Heart left ventricle (tissue), 13 donors: ENCODE measurements around the gene ATL1.

ENCODE experiments used
- POLR2A ChIP-seq, 2 donors: fragments of 450-650 bp; IDR thresholded peaks; one replicate each; pipeline ENCODE4 v1.6.1; 2017; ENCODE audit warnings: antibody characterized with exemption in 2 of 2, mild to moderate bottlenecking in 2 of 2, moderate library complexity in 2 of 2
- TF ChIP-seq, protein P1 (sequence below), 12 donors: fragments of 200-600 bp; sonication (generic) in 4 of 12; IDR thresholded peaks; one replicate each; pipeline versions ENCODE4 v1.5.0 to v1.8.0; 2018 to 2022; ENCODE audit warnings: antibody characterized with exemption in 12 of 12, mild to moderate bottlenecking in 5 of 12
- donor health status: ischemic (EF 13 %, LVEDD 7.1; RV severe dilation, severe dysfunction).
- donor health status: DM: no; HTN: yes; CAD: no.
- donor health status: DM: no; HTN: no; CAD: no.
- donor health status: ischemic (EF 25% LVEDD 6.9; RV normal size, moderate dysfunction).
- donor health status: ischemic (EF 25% LVEDD 5.7; RV mildly dilated, moderate dysfunction).
- donor health status: ischemic (EF 35%, LVEDD 5.7; RV mildly dilated, moderate dysfunction).
- donor health status: nonischemic (EF 11% LVEDD 7.7; RV severe dilation, severe dysfunction).
- donor health status: DM: yes; HTN: yes; CAD: no.
- donor health status: PGD.
- donor health status: ischemic (EF 29% LVEDD 5.4; RV normal size, mild dysfunction).
- donor health status: nonischemic (EF 23%, LVEDD 6.1; RV moderate dilation, normal function).

DNA sequence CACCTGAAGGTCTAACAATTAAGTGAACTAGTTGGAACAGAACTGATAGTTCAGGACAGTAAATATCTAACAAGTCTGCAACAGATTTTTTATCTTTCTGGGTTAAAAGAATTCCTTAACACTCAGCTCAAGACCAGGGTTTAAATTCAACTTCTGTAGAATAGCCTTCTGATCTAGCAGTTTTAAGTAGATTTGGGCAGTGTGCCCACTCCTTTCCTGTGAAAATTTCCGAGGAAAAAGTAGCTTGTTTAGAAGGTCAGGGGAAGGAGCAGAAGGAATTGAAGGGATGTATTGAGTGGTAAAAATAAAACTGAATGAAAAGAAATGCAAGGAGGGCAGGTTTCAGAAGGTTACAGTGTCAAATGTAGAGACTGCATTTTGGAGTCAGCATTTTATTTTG lies 45.8 kb downstream of the ATL1 start:
- TF ChIP-seq, protein P1, sequence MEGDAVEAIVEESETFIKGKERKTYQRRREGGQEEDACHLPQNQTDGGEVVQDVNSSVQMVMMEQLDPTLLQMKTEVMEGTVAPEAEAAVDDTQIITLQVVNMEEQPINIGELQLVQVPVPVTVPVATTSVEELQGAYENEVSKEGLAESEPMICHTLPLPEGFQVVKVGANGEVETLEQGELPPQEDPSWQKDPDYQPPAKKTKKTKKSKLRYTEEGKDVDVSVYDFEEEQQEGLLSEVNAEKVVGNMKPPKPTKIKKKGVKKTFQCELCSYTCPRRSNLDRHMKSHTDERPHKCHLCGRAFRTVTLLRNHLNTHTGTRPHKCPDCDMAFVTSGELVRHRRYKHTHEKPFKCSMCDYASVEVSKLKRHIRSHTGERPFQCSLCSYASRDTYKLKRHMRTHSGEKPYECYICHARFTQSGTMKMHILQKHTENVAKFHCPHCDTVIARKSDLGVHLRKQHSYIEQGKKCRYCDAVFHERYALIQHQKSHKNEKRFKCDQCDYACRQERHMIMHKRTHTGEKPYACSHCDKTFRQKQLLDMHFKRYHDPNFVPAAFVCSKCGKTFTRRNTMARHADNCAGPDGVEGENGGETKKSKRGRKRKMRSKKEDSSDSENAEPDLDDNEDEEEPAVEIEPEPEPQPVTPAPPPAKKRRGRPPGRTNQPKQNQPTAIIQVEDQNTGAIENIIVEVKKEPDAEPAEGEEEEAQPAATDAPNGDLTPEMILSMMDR (IDR thresholded peaks at IDR 0.05) = no peak
- no peak for TF ChIP-seq POLR2A (IDR thresholded peaks at IDR 0.05)
